ENCODE measurements around the gene KCTD8. TPM values are rescaled to one million over a fixed set of nuclear protein-coding genes. Genes with fewer than 3 reads are reported as not detected.

The KCTD8 gene
- total RNA-seq: not detected

- Histone ChIP-seq H3K27me3 (no peaks in the 10 kb centered on the region), H3K4me1 (peaks cover 10% of the 10 kb centered on the region), H3K4me3 (peak within 1 kb of the TSS; percentile 32 to 50), H3K27ac (peak within 1 kb of the TSS; percentile 29), H3K9me3 (no peaks in the 10 kb centered on the region), H3K36me3 (no peaks in the 10 kb centered on the region)
- peak in 1 of 2 donors; percentile 19 for TF ChIP-seq POLR2A (IDR thresholded peaks at IDR 0.05)
- no peak for TF ChIP-seq POLR2AphosphoS5 (IDR thresholded peaks at IDR 0.05; ENCODE audit: insufficient read depth in 1 of 2, low read depth in 1 of 2)
- peak in 2 of 3 experiments; percentile 12 to 23 for TF ChIP-seq CTCF (IDR thresholded peaks at IDR 0.05)
- intact Hi-C loops (cut with DNase I): no loop called here
- DNase-seq (ENCODE audit: extremely low spot score in 2 of 2): no peak
Measured at GRCh38 chr4:44448521-44449461, at the start of gene KCTD8. Gene KCTD8, minus strand, starts transcription at chr4:44448809.

- intact Hi-C loops (cut with DNase I): no loop called here
- no peak for DNase-seq (ENCODE audit: extremely low spot score in 2 of 2)
- H3K27ac ChIP-seq: no peak overlapping the region
- no peaks in the 10 kb centered on the region for H3K27me3 ChIP-seq
- H3K9me3 ChIP-seq: no peaks in the 10 kb centered on the region
- H3K4me1 ChIP-seq: no peaks in the 10 kb centered on the region
- TF ChIP-seq POLR2A (IDR thresholded peaks at IDR 0.05) (no peak), POLR2AphosphoS5 (IDR thresholded peaks at IDR 0.05; ENCODE audit: insufficient read depth in 1 of 2, low read depth in 1 of 2) (no peak), CTCF (IDR thresholded peaks at IDR 0.05) (no peak)
- H3K36me3 ChIP-seq: no peaks in the 10 kb centered on the region
- no peak overlapping the region for H3K4me3 ChIP-seq
Measured at GRCh38 chr4:44494810-44495701, 46.4 kb upstream of the KCTD8 start.

GRCh38 chr4:44493924-44494323 lies 45.3 kb upstream of the KCTD8 start:
- no peak for TF ChIP-seq POLR2AphosphoS5 (IDR thresholded peaks at IDR 0.05; ENCODE audit: insufficient read depth in 1 of 2, low read depth in 1 of 2)
- no peak for TF ChIP-seq CTCF (IDR thresholded peaks at IDR 0.05)
- TF ChIP-seq POLR2A (IDR thresholded peaks at IDR 0.05): no peak
- Histone ChIP-seq H3K4me3 (no peak overlapping the region), H3K36me3 (no peaks in the 10 kb centered on the region), H3K27ac (no peak overlapping the region), H3K27me3 (no peaks in the 10 kb centered on the region), H3K4me1 (no peaks in the 10 kb centered on the region), H3K9me3 (no peaks in the 10 kb centered on the region)
- DNase-seq (ENCODE audit: extremely low spot score in 2 of 2): no peak
- intact Hi-C loops (cut with DNase I): no loop called here

- H3K4me3 ChIP-seq: no peak overlapping the region
- H3K9me3 ChIP-seq: no peaks in the 10 kb centered on the region
- intact Hi-C loops (cut with DNase I): no loop called here
- no peaks in the 10 kb centered on the region for H3K4me1 ChIP-seq
- H3K27me3 ChIP-seq: no peaks in the 10 kb centered on the region
- no peak for TF ChIP-seq CTCF (IDR thresholded peaks at IDR 0.05)
- TF ChIP-seq POLR2A (IDR thresholded peaks at IDR 0.05): no peak
- no peak for TF ChIP-seq POLR2AphosphoS5 (IDR thresholded peaks at IDR 0.05; ENCODE audit: insufficient read depth in 1 of 2, low read depth in 1 of 2)
- no peaks in the 10 kb centered on the region for H3K36me3 ChIP-seq
- no peak for DNase-seq (ENCODE audit: extremely low spot score in 2 of 2)
- H3K27ac ChIP-seq: no peak overlapping the region
Measured at GRCh38 chr4:44487341-44487740, 38.7 kb upstream of the KCTD8 start.
